GM18867 (cell line): Measurements from ENCODE around the gene SARS1.
"Not testable (repeated sequence)": the region's sequence is repeated elsewhere in the genome, so short reads cannot be mapped to it uniquely, and the experiment has no call there.

Experiments
- ATAC-seq: cut with Tn5 transposase; IDR thresholded peaks from one replicate; pipeline ENCODE4 v1.9.1; 2021; ENCODE audit warnings: mild to moderate bottlenecking, moderate library complexity; ENCODE audit not compliant: unreplicated experiment

SARS1 gene, protein sequence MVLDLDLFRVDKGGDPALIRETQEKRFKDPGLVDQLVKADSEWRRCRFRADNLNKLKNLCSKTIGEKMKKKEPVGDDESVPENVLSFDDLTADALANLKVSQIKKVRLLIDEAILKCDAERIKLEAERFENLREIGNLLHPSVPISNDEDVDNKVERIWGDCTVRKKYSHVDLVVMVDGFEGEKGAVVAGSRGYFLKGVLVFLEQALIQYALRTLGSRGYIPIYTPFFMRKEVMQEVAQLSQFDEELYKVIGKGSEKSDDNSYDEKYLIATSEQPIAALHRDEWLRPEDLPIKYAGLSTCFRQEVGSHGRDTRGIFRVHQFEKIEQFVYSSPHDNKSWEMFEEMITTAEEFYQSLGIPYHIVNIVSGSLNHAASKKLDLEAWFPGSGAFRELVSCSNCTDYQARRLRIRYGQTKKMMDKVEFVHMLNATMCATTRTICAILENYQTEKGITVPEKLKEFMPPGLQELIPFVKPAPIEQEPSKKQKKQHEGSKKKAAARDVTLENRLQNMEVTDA

DNA sequence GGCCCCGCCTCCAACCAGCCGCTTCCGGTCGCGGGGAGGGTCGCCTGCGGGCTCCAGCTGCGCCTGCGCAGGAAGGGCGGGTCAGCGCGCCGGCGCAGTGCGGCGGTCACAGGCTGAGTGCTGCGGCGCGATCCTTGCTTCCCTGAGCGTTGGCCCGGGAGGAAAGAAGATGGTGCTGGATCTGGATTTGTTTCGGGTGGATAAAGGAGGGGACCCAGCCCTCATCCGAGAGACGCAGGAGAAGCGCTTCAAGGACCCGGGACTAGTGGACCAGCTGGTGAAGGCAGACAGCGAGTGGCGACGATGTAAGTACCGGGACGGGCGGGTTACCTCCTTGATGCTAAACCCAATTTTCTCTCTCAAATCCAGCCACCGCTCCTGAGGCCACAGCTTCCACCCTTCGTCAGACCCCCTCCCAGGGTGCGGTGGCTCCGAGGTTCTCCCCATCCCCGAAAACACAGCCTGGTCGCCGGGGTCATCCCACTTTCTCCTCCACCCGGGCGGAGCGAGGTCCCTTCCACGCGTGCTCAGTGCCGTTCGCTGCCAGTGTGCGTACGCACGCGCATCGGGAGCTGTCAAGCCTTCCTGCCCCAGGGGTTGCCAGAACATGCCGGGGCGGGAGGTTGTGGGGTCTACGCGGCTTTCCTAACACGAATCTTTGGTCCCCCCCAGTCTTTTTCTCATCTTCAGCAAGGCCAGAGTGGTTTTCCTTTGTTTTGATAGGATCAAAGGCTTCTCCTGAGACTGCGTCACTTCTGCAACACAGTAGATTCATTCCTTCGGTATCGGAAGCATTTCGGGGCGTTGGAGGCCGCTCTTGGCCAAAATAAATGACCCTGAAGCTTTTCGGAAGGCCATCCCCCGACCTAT is at the start of gene SARS1:
Gene SARS1 (plus strand): TSS at position 95 of the 870 bp plus-strand sequence. CDS start 75 bp downstream, at position 170.
- peak; percentile 81 for ATAC-seq

DNA sequence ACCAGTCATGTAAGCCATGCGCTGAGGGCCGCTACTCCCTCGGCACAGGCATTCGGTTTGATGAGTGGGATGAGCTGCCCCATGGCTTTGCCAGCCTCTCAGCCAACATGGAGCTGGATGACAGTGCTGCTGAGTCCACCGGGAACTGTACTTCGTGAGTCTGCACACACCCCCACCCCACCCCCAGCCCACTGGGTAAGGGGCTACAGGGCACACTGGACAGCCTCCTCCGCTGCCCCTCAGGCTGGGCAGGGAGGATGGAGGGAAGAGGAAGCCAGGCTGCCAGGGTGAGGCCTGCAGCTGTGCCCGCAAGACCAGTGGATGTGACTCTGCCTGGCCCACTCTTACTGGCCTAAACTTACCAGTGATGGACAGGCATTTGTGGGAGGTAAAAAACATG is 49.2 kb upstream of the SARS1 start:
- ATAC-seq = no peak

DNA sequence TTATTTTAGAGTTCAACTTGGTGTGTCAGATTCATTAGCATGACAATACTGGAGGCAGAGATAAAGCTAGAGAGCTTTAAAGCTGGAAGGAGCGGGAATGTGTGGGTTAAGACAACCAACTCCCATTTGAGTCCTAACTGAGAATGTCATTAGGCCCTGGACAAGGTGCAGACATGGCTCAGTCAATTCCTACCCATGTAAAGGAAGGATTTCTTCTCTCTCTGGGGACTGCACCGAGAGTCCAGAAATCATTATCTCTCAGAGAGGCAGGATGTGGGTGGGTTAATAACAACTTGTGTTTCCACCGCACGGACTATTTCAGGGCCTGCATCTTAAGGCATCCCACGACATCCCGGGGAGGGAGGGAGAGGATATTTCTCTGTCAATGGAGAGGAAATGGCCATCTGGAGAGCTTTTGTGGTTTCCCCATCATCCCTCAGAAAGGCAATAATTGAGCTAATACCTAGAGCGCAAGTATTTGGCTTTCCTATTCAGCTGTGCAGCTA is 46.7 kb upstream of the SARS1 start:
- peak; percentile 53 for ATAC-seq

DNA sequence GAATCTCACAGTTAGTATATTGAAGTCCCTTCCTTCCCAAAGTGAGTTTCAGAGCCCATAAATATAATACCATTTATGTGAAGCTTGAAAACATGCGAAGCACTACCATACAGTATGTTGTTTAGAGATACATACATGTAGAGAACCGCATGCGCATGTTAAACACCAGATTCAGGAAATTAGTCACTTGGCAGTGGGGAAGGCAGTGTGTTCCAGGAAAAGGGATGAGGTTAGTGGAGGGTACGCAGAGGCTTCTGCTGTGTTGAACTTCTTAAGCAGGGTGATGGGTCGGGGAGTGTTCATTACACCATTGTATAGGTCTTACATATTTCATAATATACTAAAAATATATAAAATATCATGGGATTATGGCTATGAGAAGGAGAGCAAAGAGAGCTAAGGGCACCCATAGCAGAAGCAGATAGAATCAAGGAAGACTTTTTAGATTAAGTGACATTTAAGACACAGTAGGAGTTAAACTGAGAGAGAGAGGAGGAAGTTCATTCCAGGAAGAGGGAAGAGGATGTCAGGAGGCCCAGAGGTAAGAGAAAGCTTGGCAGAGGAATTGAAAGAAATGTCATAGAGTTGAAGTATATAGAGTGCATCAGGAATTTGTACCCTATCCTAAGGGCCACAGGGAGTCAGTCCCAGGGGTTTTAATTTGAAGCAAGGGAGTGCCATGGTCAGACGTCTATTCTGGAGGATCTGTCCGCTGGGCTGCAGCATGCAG is 43.5 kb upstream of the SARS1 start:
- ATAC-seq = no peak

DNA sequence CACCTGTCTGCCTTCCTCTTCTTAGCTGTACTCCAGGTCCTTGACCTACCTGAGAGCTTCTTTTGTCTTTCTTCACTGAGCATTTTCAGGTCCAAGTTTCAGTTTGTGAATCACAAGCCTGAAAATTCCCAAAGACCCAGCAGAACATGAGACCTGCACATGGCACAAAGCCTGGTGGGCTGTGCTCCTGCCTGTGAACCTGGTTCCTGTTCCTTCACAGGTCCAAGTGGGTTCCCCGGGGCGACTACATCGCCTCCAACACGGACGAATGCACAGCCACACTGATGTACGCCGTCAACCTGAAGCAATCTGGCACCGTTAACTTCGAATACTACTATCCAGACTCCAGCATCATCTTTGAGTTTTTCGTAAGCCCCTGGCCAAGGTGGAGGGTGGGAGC is 42.1 kb upstream of the SARS1 start:
- no peak for ATAC-seq

DNA sequence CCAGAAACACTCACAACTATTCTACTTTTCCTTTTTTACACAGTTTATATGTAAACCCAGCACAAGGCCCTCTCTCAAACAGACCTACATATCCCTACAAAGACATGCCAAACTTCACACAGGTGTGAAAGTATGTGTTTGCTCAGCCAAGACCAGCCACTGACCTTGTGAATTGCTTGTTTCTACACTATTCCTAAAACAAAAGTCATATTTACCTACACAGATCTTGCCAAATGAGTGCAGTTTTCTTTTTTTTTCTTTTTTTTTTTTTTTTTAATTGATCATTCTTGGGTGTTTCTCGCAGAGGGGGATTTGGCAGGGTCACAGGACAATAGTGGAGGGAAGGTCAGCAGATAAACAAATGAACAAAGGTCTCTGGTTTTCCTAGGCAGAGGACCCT is 37.4 kb upstream of the SARS1 start:
- ATAC-seq = not testable (repeated sequence)

DNA sequence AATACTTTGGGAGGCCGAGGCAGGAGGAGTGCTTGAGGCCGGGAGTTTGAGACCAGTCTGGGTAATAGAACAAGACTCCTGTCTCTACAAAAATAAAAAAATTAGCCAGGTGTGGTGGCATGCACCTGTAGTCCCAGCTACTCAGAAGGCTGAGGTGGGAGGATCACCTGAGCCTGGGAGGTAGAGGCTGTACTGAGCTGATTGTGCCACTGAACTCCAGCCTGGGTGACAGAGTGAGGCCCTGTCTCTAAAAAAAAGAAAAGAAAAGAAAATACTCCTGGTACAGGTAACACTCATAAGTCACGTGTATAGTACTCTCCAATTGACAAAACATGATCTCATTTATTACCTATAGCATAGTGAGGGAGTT is 33.0 kb upstream of the SARS1 start:
- ATAC-seq = not testable (repeated sequence)

DNA sequence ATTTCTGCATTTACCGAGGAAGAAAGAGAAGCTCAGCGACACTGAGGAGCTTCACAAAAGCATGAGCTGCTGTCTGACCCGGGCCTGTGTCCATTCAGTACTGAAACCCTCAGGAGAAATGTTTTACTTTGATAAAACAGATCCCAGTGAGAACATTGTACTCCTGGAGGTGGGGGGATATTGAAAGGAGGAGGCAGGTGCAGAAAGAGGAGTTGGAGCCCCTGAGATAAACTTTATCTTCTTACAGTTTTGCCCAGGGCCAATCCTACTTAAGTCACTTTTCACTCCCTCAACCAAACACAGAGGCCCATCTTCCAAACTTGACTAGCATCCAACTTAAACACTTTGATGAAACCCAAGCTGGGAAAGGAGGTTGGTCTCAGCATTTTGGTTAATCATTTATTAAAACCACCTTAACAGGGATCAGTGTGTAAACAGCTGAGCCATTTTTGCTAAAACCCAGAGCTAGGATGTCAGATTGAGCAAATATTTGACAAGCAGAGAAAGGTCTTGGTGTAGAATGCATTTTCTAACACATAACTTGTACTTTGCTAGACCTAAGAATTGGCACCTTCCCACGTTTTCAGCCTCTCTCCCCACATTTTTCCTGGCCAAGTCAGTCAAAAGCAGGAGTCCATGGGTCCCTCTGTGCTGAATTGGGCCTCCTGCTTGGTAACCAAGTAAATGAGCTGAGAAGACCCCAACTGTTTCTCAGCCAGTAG is 32.5 kb upstream of the SARS1 start:
- ATAC-seq = no peak

DNA sequence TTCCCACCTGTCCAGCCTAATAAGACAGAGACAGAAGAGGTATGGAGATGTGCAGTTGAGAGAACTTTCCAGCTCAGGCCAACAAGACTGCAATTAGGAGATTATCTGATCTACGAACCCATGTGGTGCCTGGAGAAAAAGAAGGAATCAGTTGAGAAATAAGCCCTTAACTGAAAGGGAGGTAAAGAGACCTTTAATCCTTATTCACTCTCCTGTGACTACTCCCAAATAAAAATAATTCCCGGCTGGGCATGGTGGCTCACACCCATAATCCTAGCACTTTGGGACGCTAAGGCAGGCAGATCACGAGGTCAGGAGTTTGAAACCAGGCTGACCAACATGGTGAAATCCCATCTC is 31.9 kb upstream of the SARS1 start:
- ATAC-seq = no peak

DNA sequence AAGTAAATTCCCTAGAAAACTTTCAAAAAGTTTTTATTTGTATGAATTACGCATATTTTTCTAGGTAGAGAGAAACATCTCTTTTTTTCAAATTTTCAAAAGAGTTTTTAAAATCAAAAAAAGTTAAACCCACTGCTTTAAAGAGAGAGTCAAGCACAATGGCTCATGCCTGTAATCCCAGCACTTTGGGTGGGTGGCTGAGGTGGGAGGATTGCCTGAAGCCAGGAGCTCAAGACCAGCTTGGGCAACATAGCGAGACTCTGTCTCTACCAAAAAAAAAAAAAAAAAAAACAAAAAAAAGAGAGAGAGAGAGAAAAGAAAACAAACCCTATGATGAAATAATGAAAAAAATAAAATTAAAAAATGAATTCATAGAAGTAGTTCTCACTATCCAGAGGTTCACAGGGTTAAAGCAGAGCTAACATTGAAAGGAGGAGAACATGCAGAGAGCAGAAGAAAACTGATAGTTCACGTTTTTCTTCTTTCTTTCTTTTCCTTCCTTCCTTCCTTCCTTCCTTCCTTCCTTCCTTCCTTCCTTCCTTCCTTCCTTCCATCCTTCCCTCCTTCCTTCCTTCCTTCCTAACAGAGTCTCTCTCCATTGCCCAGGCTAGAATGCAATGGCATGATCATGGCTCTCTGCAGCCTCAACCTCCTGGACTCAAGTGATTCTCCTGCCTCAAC is 30.5 kb upstream of the SARS1 start:
- no peak for ATAC-seq

DNA sequence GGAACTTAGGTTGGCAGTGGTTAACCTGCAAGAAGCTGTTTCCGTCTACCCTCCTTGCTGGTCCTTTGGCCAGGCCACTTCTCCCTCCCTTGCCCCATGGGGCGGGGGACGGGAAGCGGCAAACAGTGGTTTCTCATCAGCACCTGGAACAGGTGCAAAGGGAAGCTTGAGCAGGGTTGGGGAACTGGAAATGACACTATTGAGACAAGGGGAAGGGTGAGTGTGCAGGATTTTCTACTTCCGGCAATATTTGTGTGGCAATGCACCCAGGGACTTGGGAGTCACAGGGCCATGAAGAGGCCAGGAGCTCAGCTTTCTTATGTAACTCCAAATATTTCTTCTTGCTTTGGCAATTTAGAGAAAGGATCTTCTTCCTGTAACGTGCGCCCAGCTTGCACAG is 29.0 kb upstream of the SARS1 start:
- no peak for ATAC-seq

DNA sequence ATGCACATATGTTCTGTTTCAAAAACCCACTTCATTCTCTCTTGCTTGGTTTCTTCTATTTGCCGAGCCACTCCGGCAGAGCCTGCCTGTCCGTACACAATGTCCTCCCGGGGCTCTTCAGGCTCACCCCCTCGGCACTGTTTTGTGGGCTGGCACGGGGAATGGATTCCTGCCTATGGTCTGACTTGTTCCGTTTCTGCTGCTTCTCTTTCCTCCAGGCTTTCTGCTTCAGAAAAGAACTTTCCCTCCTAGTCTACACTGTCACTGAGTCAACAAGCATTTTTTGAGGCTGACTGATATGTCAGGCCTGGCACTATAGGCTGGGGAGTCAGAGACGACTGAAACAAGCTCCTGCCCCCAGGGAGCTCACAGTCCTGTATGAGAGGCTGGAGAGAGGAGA is 28.4 kb upstream of the SARS1 start:
- ATAC-seq = no peak

DNA sequence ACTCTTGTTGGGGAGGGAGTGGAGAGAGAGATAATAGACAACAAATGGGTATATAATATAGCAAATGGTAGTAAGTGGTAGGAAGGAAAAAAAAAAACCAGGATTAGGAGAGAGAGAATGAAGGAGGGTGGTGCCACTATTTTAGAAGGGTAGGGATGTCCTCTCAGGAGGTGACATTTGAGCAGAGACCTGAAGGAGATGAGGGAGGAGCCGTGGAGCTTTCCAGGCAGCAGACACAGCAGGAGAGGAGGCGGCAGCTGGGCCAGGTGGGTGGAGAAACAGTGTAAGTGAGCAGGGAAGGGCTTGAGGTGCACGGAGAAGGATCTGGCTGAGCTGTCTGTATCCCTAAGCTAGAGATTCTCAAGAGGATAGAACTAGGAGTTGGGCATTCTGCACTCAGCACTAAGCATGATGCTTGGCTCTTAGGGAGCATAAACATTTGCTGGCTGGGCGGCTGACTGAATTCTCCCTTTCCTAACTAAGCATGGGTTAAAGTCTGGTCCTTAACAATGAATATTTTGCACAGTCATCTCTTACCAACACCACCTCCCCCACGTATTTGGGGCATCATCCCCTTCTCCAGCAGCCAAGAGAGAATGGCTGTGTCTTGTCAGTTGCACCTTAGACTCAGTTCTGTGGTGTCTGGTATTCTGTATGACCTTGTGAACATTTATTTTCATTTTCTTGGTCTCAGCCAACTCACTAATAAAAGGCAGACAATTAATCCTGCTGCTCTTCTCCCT is 27.6 kb upstream of the SARS1 start:
- no peak for ATAC-seq

DNA sequence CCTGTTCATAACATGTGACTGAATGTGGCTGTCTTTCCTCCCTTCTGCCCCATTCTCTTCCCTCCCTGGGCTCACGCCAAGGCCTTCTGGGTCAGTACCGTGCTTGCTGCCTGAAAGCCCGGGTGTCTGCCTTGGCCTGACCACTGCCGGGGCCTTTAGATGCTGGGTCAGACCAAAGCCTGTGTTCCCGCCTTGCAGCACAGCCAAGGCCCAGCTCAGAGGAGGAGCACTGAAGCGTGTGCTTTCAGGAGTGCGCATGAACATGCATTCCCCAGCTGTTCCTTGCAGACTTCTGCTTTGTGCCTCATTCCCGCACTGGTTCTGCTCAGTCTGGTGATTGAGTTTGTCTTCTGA is 27.0 kb upstream of the SARS1 start:
- no peak for ATAC-seq

DNA sequence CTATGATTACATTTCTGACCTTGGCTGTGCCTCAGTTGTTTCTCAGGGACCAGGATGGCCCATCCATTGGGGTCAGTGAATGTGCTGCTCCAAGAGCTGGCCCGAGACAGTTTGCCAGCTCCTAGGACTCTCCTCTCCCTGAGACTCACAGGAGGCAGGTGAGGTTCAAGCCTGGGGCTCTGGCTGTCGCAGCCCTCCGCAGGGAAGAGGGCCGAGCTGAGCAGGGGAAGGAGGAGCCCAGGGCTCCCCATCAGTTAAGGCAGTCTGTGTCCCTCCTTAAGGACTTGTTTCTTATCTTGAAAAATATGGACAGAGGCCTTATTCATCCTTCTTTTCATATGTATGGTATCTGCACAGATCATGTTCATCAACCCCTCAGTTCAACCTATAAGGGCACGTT is 26.6 kb upstream of the SARS1 start:
- no peak for ATAC-seq

DNA sequence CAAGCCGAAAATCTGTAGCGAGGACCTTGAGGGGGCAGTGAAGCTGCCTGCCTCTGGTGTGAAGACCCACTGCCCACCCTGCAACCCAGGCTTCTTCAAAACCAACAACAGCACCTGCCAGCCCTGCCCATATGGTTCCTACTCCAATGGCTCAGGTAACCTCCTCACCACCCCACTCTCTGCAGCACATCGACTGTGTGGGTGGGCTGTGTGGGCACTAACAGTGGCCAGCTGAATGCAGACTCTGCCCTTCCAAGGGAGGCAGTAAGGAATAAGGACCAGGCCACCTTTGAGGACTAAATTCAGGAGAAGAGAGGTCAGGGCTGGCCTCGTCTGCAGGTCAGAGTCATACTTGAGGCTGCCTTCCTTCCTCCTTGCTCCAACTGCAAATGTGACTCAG is 25.5 kb upstream of the SARS1 start:
- no peak for ATAC-seq

DNA sequence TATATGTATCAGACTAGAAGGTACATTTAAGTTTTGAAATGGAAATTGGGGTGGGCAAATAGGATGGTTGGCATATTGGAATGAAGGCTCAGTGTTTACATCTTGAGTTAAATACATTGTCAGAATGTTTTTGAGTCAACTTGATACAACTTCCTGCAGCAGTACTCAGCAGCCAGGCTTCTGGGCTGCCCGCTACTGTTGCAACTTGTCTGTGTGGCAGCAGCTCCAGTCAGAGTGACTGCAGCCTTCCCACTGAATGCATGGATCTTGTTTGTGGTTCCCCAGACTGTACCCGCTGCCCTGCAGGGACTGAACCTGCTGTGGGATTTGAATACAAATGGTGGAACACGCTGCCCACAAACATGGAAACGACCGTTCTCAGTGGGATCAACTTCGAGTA is 24.9 kb upstream of the SARS1 start:
- ATAC-seq = no peak

DNA sequence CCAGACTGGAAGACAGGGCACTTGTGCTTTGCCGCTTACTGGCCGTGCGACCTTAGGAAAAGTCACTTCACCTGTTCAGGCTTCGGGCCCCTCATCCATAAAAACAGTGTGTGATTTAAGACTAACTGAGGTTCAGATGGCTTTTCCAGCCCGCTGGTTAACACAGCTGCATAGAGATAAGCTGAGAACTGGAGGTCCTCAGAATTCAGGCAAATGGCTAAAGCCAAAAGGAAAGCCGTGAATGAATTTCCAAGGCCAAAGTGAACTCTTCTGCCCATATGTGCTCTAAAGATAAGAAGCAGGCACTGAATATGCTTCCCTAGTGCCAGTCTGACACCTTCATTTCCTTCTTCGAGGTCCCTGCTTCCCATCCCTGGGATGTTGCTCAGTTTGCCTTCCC is 23.5 kb upstream of the SARS1 start:
- ATAC-seq = no peak

DNA sequence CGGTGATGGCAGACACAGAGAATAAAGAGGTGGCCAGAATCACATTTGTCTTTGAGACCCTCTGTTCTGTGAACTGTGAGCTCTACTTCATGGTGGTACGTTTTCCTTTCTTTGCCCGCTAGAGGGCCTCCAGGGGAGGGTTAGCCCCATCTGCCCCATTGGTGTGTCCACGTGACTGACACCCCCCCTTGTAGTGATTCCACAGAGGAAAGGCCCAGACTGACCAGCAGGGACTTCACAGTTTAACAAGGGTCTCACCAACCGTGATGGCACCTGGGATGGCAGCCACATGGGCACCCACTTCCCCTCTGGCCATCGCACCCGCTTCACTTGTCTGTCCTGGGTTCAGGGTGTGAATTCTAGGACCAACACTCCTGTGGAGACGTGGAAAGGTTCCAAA is 22.3 kb upstream of the SARS1 start:
- ATAC-seq = no peak
